ENCODE results near the gene CCDC6. TPM values are rescaled to one million over a fixed set of nuclear protein-coding genes. Genes with fewer than 3 reads are reported as not detected.

The CCDC6 gene
- total RNA-seq, 4 donors from 2014 or later: 59.3 to 79.3 (median 64.8) TPM

- no peaks in the 10 kb centered on the region for H3K9me3 ChIP-seq
- H3K36me3 ChIP-seq: no peaks in the 10 kb centered on the region
- H3K27ac ChIP-seq: no peak overlapping the region
- no peak overlapping the region for H3K4me3 ChIP-seq (replicated peaks in 1 of 3)
- H3K27me3 ChIP-seq: no peaks in the 10 kb centered on the region
- no peak for DNase-seq
- H3K4me1 ChIP-seq: peaks cover 14 to 29% of the 10 kb centered on the region in 2 donors
- 59 to 65% methylated on average over 3 of the region's 3 CpGs for WGBS, 2 donors
- intact Hi-C loops (cut with DNase I): no loop called here
- TF ChIP-seq CTCF (IDR thresholded peaks at IDR 0.05) (no peak), POLR2A (IDR thresholded peaks at IDR 0.05) (no peak)
Measured at GRCh38 chr10:59857049-59857448, 49.3 kb downstream of the CCDC6 start.

- peaks cover 14 to 29% of the 10 kb centered on the region in 2 donors for H3K4me1 ChIP-seq
- no peaks in the 10 kb centered on the region for H3K27me3 ChIP-seq
- TF ChIP-seq POLR2A (IDR thresholded peaks at IDR 0.05) (no peak), CTCF (IDR thresholded peaks at IDR 0.05) (no peak)
- no peak overlapping the region for H3K27ac ChIP-seq
- no peak for DNase-seq
- intact Hi-C loops (cut with DNase I): no loop called here
- no peaks in the 10 kb centered on the region for H3K9me3 ChIP-seq
- H3K4me3 ChIP-seq (replicated peaks in 1 of 3): no peak overlapping the region
- no peaks in the 10 kb centered on the region for H3K36me3 ChIP-seq
- WGBS, 2 donors: 83 to 88% methylated on average over 3 of the region's 3 CpGs
Measured at GRCh38 chr10:59856104-59856503, 50.3 kb downstream of the CCDC6 start.

GRCh38 chr10:59854571-59854970 is 51.8 kb downstream of the CCDC6 start:
- intact Hi-C loops (cut with DNase I): no loop called here
- Histone ChIP-seq H3K4me1 (peaks cover 14 to 29% of the 10 kb centered on the region in 2 donors), H3K4me3 (replicated peaks in 1 of 3) (no peak overlapping the region), H3K36me3 (no peaks in the 10 kb centered on the region), H3K27me3 (no peaks in the 10 kb centered on the region), H3K27ac (no peak overlapping the region), H3K9me3 (no peaks in the 10 kb centered on the region)
- TF ChIP-seq POLR2A (IDR thresholded peaks at IDR 0.05): no peak
- TF ChIP-seq CTCF (IDR thresholded peaks at IDR 0.05): no peak
- WGBS, 2 donors: 90 to 94% methylated on average over 4 of the region's 4 CpGs
- DNase-seq: no peak

- Histone ChIP-seq H3K4me3 (replicated peaks in 1 of 3) (no peak overlapping the region), H3K9me3 (no peaks in the 10 kb centered on the region), H3K36me3 (no peaks in the 10 kb centered on the region), H3K27me3 (no peaks in the 10 kb centered on the region), H3K27ac (no peak overlapping the region), H3K4me1 (peaks cover 14 to 25% of the 10 kb centered on the region in 2 donors)
- intact Hi-C loops (cut with DNase I): no loop called here
- 96 to 100% methylated on average over 1 of the region's 1 CpG for WGBS, 2 donors
- DNase-seq: no peak
- TF ChIP-seq CTCF (IDR thresholded peaks at IDR 0.05): no peak
- TF ChIP-seq POLR2A (IDR thresholded peaks at IDR 0.05): no peak
Measured at GRCh38 chr10:59852670-59853069, 53.7 kb downstream of the CCDC6 start.

GRCh38 chr10:59851864-59852263 is 54.5 kb downstream of the CCDC6 start:
- WGBS, 2 donors: 90 to 92% methylated on average over 4 of the region's 4 CpGs
- Histone ChIP-seq H3K4me1 (peaks cover 7 to 17% of the 10 kb centered on the region in 2 donors), H3K36me3 (no peaks in the 10 kb centered on the region), H3K27me3 (no peaks in the 10 kb centered on the region), H3K27ac (no peak overlapping the region), H3K4me3 (replicated peaks in 1 of 3) (no peak overlapping the region), H3K9me3 (no peaks in the 10 kb centered on the region)
- intact Hi-C loops (cut with DNase I): no loop called here
- TF ChIP-seq CTCF (IDR thresholded peaks at IDR 0.05) (no peak), POLR2A (IDR thresholded peaks at IDR 0.05) (no peak)
- no peak for DNase-seq
